ENCODE results near the gene PHC2. TPM values are rescaled to one million over a fixed set of nuclear protein-coding genes. Genes with fewer than 3 reads are reported as not detected.

Gene PHC2
- total RNA-seq, 1 experiment from 2014 or later, result 9.4 TPM

DNA sequence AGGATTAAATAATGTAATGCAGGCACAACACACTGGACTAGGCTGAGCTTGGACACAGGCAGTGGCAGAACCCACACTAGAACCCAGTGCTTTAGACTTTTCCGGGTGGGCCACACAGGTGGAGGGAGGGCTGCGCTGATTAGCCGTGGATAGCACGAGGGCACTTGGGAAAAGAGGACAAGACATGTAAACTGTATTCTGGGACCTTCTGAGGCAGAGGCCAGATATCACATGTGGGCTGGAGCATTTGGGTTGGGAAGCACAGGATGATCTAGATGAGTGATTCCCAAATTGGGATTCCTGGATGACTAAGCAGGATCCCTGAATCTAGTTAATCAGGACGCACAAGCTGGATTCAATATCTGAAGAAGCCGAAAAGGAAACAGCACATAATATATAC is 89.7 kb downstream of the PHC2 start:
- Histone ChIP-seq H2BK5ac (ENCODE audit: insufficient read length, low read length) (no peak overlapping the region), H3K4me1 (ENCODE audit: insufficient read depth, low read length) (peaks cover 10% of the 10 kb centered on the region), H3K4ac (ENCODE audit: low read depth, low read length) (no peak overlapping the region), H2AFZ (ENCODE audit: low read length) (no peak overlapping the region), H3K79me2 (ENCODE audit: insufficient read depth, low read length) (no peaks in the 10 kb centered on the region), H2BK20ac (ENCODE audit: low read depth, low read length, poor library complexity, severe bottlenecking) (no peak overlapping the region), H2AK5ac (ENCODE audit: insufficient read length, low read length) (no peak overlapping the region), H2BK12ac (ENCODE audit: insufficient read length, low read depth, low read length) (no peak overlapping the region), H4K5ac (ENCODE audit: insufficient read length, low read depth, low read length) (no peak overlapping the region), H3K23ac (ENCODE audit: insufficient read length, low read depth, low read length) (no peak overlapping the region), H4K20me1 (ENCODE audit: control insufficient read depth, insufficient read depth, insufficient read length) (no peaks in the 10 kb centered on the region), H4K91ac (ENCODE audit: insufficient read length, low read depth, low read length) (no peak overlapping the region), H3K9ac (ENCODE audit: extremely low read depth, insufficient read length, low read length) (no peak overlapping the region), H3K79me1 (ENCODE audit: insufficient read depth, low read depth, low read length, poor library complexity, severe bottlenecking) (no peaks in the 10 kb centered on the region), H3K56ac (ENCODE audit: insufficient read length, low read depth, low read length) (no peak overlapping the region), H3K14ac (ENCODE audit: insufficient read depth, low read length) (no peak overlapping the region), H2BK15ac (ENCODE audit: low read depth, low read length) (no peak overlapping the region), H3K27ac (ENCODE audit: insufficient read length, low read depth, low read length) (no peak overlapping the region), H3K9me3 (ENCODE audit: control insufficient read depth, low read depth, low read length) (no peaks in the 10 kb centered on the region), H3K27me3 (ENCODE audit: insufficient read depth, low read length) (no peaks in the 10 kb centered on the region), H3K4me2 (ENCODE audit: insufficient read depth, insufficient read length, low read length) (no peak overlapping the region), H2BK120ac (ENCODE audit: low read depth, low read length, poor library complexity, severe bottlenecking) (no peak overlapping the region), H3T11ph (ENCODE audit: low read length) (no peak overlapping the region), H4K8ac (replicated peaks; ENCODE audit: insufficient read length, low read depth, low read length) (no peak overlapping the region), H3K23me2 (ENCODE audit: insufficient read length, low read depth, low read length, poor library complexity, severe bottlenecking) (no peaks in the 10 kb centered on the region), H3K18ac (ENCODE audit: insufficient read length, low read depth, low read length) (no peak overlapping the region)
- Mint-ChIP-seq H3K4me1 (peaks cover 64 to 80% of the 10 kb centered on the region in 2 experiments), H3K36me3 (ENCODE audit: insufficient read depth in 1 of 3, low read depth in 3 of 3) (no peaks in the 10 kb centered on the region), H3K4me3 (peak overlapping the region; percentile 13 to 73), H3K9me3 (no peaks in the 10 kb centered on the region), H3K27me3 (ENCODE audit: low read depth) (peaks cover 29% of the 10 kb centered on the region), H3K27ac (peak overlapping the region; percentile 28 to 84 (median 74); a peak in 5 of 7 replicates)
- DNase-seq, result no peak
- no CpG with 5 or more reads among the region's 6 CpGs for WGBS (ENCODE audit: extremely low coverage, insufficient read length, low lambda C conversion rate)
- TF ChIP-seq, protein P1, sequence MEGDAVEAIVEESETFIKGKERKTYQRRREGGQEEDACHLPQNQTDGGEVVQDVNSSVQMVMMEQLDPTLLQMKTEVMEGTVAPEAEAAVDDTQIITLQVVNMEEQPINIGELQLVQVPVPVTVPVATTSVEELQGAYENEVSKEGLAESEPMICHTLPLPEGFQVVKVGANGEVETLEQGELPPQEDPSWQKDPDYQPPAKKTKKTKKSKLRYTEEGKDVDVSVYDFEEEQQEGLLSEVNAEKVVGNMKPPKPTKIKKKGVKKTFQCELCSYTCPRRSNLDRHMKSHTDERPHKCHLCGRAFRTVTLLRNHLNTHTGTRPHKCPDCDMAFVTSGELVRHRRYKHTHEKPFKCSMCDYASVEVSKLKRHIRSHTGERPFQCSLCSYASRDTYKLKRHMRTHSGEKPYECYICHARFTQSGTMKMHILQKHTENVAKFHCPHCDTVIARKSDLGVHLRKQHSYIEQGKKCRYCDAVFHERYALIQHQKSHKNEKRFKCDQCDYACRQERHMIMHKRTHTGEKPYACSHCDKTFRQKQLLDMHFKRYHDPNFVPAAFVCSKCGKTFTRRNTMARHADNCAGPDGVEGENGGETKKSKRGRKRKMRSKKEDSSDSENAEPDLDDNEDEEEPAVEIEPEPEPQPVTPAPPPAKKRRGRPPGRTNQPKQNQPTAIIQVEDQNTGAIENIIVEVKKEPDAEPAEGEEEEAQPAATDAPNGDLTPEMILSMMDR (conservative IDR thresholded peaks at IDR 0.05), result no peak

Data from H9 (cell line).